Measurements from ENCODE around the gene HP1BP3. TPM values are rescaled to one million over a fixed set of nuclear protein-coding genes. Genes with fewer than 3 reads are reported as not detected.
"Not testable (repeated sequence)": the region's sequence is repeated elsewhere in the genome, so short reads cannot be mapped to it uniquely, and the experiment has no call there.

Gene HP1BP3, protein sequence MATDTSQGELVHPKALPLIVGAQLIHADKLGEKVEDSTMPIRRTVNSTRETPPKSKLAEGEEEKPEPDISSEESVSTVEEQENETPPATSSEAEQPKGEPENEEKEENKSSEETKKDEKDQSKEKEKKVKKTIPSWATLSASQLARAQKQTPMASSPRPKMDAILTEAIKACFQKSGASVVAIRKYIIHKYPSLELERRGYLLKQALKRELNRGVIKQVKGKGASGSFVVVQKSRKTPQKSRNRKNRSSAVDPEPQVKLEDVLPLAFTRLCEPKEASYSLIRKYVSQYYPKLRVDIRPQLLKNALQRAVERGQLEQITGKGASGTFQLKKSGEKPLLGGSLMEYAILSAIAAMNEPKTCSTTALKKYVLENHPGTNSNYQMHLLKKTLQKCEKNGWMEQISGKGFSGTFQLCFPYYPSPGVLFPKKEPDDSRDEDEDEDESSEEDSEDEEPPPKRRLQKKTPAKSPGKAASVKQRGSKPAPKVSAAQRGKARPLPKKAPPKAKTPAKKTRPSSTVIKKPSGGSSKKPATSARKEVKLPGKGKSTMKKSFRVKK
- 199 and 207 TPM in 2 replicates for total RNA-seq (2014; rRNA removed; shearing (Covaris generic))

DNA sequence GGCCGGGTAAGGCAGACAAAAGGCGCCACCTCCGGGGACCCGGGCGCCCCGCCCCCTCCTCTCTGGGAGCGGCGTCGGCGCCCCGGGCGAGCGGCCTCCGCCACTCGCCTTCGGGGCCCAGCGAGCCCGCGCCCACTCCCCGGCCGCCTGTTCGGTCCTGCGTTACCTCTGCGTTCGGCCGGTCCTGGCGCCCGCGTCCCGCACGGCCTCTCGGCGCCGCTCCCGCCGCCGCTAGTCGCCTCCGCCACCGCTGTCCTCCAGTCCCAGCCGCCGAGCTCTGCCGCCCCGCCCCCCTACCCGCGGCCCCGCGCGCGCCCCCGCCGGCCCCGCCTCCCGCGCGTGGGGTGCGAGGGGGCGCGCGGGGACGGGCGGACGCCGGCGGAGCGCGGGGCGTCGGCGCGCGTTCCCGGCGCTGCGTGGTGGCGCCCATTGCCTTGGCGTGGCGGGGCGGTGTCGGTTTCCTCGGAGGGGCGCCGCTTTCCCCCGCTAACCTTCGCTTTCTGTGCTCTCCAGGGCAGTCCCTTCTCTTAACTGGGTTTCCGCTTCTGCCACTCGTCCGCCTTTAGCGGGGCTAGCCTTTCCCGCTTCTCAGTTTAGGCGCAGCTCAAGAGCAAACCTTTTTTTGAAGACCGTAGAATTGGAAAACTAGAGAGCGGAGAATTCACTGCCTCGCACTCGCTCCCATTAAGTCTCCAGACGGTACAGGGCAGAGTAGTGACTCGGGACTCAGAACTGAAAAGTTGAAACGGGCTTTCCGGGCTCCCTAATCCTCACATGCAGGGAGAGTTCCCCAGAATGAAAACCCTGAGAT lies at the start of gene HP1BP3:
Gene HP1BP3 (minus strand): TSS at position 279 of the 811 bp plus-strand sequence. CDS start 6,867 bp downstream, outside the sequence.
- no peak for DNase-seq (ENCODE audit: low spot score)

DNA sequence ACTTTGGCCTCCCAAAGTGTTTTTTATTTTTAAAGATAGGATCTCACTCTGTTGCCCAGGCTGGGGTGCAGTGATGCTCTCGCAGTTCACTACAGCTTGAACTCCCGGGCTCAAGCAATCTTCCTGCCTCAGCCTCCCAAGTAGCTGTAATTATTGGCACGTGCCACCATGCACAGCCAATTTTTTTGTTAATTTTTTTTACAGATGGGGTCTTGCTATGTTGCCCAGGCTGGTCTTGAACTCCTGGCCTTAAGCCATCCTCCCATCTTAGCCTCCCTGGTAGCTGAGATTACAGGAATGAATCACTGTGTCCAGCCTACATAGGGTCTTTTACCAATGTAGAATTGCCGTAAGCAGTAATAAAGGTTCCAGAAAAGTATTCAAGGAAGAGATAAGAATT lies 49.1 kb upstream of the HP1BP3 start:
- no peak for DNase-seq (ENCODE audit: low spot score)

DNA sequence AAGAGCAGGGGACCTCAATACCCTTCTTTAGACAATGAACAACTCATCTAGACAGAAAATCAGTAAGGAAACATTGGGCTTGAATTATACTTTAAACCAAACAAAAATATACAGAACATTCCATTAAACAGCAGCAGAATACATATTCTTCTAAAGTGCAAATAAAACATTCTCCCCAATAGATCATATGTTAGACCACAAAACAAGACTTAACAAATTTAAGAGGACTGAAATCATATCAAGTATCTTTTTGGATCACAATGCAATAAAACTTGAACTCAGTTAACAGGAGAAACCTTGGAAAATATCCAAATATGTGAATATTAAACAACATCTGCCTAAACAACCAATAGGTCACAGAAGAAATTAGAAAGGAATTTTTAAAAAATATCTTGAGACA lies 47.7 kb upstream of the HP1BP3 start:
- no peak for DNase-seq (ENCODE audit: low spot score)

DNA sequence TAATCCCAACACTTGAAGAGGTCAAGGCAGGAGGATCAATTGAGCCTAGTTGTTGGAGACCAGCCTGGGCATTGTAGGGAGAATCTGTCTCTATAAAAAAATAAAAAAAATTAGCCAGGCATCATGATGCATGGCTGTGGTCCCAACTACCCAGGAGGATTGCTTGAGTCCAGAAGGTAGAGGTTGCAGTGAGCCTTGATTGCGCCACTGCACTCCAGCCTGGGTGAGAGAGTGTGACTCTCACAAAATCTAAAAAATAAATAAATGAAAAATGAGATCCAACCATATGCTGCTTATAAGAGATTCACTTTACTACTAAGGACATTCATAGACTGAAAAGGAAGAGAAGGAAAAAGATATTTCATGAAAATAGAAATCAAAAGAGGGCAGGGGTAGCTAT lies 47.1 kb upstream of the HP1BP3 start:
- DNase-seq (ENCODE audit: low spot score) = no peak

DNA sequence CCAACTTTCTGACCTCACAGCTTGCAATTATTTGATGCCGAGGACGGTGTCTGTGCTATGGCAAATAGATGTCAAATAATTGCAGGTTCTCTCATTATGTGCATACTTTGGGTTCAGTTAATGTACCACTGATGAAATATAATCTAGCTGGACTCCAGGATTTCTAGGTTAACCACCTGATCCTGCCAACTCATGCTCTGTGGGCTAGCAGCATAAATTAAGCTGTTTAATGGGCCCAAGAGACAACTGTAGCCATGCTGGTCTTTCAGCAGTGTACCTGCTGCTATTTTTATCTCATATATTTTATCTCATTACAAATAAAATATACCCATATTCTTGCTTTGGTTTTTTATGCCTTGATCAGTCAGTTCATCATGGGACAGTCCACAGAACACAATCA lies 43.3 kb upstream of the HP1BP3 start:
- no peak for DNase-seq (ENCODE audit: low spot score)

DNA sequence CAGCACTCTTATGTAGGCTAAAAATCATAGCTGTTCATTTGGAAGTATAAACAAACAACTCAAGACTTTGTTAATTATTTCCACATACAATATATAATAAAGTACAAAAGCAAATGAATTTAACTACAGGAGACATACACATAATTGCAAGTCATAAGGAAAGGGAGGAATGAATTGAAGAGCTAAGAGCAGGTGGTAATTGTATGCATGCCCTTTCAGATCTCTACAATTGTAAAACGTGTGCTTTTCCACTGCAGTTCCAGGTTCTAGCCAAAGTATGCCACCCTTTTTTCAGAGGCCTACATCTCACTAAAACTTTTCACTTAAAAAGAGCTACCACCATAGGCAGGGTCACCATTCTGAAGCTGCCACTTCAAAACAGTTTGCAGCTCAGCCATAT lies 42.8 kb upstream of the HP1BP3 start:
- DNase-seq (ENCODE audit: low spot score) = no peak

DNA sequence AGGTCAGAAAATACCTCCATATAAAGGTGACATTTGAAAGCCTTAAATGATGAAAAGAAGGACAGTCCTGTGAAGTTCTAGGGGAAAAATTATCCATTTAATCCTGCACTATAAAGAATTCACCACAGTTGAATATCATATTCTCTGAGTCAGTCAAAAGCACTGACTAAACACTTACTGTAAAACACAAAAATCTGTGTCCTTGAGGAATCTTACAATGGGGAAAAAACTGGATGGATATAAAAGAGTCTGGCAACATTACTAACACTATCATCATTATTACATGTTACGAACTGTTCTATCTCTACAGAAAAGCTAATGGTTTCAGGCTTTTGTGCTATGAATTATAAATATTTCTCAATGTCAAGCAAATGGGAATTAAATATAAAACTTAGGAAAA lies 42.4 kb upstream of the HP1BP3 start:
- DNase-seq (ENCODE audit: low spot score) = no peak

DNA sequence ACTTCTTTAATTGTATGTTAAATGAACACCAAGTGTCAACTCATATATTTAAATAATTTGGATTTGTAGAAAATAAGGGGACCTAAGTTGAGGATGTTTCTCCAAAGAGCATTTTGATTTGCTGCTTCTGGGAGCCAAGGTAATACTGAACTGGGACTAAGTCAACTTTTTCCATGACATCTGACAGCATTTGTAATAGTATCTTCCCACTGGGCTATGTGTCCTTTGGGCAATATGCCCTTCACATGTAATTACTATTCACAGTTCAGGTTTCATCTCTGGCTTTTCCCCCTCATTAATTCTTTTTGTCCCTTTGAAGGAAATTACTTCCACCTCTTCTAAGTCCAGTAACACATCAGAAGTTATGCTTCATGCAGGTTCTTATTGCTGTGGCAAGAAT lies 36.7 kb upstream of the HP1BP3 start:
- no peak for DNase-seq (ENCODE audit: low spot score)

DNA sequence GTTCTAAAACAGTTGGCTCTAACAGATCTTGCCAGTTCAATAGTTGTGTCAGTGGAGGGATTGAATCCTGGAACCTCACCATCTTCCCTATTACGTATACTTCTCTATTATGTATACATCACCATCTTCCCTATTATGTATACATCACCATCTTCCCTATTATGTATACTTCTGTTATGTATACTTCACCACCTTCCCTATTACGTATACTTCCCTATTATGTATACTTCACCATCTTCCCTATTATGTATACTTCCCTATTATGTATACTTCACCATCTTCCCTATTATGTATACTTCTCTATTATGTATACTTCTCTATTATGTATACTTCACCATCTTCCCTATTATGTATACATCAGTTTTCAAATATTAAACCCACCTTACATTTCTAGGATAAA lies 34.4 kb upstream of the HP1BP3 start:
- DNase-seq (ENCODE audit: low spot score) = no peak

DNA sequence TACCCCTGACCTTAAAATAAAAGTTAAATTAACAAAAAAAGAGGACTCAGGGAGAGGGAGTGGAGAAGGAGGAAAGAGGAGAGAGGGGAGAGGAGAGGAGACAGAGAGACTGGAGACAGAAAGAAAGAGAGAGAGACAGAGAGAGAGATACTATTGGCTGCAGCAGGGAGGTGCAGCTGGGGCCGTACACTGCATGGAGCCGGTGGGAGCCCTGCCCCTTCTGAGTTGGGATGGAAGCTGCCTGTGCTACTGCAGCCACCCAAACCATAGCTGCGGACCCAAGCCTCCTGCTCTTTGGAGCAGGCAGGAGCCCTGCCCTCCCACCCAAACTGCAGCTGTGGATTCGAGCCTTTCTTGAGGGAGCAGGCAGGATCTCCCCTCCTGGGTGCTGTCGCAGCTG lies 32.7 kb upstream of the HP1BP3 start:
- no peak for DNase-seq (ENCODE audit: low spot score)

DNA sequence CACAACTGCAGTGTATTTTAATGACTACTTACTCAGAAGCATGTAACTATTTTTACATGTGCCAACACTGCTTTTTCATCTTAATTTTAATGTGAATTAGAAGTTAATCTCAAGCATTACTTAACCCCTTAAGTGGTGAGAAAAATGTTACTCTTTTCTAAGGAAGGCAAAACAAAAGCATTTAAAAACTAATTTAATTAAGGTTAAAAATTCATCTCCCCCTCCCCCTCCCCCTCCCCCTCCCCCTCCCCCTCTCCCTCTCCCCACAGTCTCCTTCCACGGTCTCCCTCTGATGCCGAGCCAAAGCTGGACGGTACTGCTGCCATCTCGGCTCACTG lies 27.4 kb upstream of the HP1BP3 start:
- DNase-seq (ENCODE audit: low spot score) = no peak

DNA sequence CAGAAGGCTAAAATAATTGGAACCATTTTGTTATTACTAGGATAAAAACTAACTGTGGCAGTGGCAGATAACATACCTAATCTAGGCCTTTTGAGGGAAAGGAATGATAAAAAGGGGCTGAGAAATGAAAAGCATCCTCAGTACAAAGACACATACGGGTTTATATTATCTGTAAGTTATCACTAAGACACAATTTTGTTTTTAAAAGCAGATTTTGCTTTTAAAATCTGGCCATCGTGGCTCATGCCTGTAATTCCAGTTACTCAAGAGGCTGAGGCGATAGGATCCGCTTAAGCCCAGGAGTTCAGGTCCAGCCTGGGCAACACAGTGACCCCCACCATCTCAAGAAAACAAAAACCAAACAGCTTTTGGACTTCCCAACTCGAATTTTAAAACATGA lies 24.8 kb upstream of the HP1BP3 start:
- no peak for DNase-seq (ENCODE audit: low spot score)

DNA sequence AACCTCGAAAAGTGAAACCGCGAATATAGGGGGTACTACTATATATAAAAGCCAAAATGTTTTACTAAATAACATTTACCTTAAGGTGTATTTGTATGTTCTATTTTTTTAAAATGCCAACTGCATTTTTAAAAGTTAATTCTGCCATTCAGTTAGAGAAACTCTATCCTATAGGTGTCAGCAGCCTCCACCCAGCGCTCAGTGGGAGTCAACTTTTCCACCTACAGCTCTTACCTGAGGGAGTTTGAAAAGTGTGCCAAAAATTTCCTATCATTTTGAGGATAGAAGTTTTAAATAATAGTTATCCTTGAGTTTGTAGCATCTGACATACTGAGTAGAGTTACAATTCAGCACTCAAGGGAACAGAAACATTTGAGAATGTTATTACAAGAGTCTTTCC lies 6.1 kb upstream of the HP1BP3 start:
- DNase-seq (ENCODE audit: low spot score) = no peak

DNA sequence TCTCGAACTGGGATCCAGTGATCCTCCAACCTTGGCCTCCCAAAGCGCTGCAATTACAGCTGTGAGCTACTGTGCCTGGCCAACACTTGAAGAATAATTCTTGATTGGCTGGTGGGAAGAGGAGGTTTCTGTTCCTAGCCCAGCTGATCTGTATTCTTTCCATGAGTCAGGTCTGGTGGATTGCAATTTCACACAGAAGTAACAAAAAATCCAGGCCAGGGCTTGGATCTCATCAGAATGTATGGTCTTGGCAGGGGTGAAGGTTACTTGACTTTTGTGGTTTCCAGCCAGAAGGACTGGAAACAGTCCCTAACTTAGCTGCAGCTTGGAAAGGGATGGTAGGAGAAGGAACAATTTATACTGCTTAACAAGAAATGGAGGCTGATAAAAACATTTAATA lies 5.1 kb upstream of the HP1BP3 start:
- no peak for DNase-seq (ENCODE audit: low spot score)

DNA sequence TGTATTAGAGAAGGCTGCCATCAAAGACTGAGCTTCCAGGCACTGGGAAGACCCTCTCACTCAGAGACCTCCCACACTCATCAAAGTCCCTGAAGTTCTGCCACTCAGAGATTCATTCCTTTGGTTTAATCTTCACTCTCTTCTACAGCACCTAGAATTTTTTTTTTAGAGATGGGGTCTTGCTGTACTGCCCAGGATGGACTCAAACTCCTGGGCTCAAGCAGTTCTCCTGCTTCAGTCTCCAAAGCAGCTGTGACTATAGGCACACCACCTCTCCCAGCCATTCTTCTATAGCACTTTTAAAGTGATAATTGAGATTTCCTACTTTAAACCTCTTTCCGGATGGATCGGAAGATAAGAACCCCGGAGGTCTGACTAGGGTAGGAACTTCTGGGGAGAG lies 3.7 kb upstream of the HP1BP3 start:
- no peak for DNase-seq (ENCODE audit: low spot score)

DNA sequence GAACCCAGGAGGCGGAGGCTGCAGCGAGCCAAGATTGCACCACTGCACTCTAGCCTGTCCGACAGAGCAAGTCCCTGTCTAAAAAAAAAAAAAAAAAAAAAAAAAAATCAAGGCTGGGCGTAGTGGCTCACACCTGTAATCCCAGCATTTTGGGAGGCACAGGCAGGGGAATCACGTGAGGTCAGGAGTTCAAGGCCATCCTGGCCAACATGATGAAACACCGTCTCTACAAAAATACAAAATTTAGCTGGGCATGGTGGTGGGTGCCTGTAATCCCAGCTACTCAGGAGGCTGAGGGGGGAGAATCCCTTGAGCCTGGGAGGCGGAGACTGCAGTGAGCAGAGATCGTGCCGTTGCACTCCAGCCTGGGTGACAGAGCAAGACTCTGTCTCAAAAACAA lies 2.5 kb upstream of the HP1BP3 start:
- not testable (repeated sequence) for DNase-seq (ENCODE audit: low spot score)

DNA sequence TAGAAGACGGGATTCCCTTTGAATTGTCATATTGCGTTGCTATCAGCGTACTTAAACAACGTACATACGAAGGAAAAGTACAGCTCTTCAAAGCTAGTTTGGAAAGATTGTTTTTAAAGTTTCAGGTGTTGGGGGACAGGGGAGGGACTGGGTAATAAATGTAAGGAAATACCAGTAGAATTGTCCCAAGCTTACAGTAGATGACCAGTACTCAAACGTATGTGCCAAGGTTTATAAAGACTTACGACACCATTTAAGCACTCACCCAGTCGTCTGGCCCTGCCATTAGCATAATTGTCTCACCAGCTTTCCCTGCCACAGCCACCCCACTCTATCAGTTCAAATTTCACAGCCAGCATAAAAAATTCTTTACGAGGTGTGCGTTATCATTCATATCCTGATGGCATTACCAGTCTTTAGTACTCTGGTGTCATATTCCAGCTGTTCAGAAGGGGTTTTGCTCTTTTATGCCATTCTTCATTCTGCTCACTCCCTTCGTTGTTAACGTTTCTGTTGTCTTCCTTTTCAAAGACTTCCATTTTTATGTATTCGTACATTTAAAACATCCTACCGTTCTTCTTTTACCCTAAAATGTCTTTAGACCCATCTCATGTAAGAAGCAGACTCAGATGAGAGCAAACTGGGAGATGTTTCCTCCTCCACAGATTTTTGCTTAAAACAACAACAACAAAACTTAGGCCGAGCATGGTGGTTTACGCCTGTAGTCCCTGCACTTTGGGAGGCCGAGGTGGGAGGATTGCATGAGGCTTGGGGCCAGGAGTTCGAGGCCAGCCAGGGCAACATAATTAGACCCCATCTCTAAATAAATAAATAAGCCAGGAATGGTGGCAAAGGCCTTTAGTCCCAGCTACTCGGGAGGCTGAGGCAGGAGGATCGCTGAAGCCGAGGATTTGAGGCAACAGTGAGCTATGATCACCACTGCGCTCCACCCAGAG lies 1.0 kb upstream of the HP1BP3 start:
- peak; percentile 72 for DNase-seq (ENCODE audit: low spot score)

DNA sequence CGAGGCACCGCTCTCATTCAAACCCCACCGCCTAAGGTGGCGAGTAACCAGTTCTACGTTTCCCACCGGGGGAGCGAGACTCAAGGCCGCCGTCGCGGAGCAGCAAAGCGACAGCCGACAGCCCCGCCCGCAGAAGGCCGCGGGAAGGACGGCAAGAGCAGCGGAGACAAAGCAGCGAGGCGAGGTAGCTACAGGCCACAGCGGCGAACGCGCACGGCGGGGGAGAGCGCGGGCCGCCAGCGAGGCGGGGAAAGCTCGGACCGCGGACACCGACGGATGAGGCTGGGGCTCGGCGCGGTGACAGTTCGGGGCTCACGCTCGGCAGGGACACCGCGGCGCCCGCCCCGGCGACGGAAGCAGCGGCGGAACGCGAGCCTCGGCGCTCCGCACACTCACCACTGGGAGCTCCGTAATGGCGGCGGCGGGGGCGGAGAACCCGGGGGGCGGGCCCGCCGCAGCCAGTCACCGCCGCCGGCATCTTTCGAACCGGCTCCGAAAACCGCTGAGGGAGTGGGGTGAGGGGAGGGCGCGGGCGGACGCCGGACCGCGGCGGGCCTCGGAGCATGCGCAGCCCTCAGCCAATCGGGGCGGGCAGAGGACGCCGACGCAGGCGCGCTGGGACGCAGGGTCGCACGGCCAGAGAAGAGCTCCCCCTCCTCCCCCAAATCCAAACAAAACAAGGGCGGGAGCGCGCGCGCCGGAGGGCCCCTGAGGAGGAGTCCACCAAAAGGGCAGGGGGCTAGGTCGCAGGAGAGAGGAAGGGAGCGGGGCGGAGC lies 666 bp downstream of the HP1BP3 start:
- peak; percentile 93 for DNase-seq (ENCODE audit: low spot score)

DNA sequence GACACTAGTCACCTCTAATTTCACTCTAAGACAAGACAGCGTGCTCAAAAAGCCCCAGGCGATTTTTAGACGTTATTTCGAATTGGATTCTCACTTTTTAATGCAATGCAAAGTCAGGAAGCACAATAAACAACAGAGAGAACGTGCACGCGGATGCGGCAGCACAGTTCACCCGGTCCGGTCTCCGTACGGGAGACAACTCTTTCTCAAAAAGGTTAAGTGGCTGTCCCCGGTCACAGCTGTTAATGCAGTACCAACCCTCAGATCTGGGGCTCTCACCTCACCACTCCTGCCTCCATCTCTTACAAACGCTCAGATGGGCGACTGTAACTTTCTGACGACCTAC lies 1.2 kb downstream of the HP1BP3 start:
- DNase-seq (ENCODE audit: low spot score) = no peak

DNA sequence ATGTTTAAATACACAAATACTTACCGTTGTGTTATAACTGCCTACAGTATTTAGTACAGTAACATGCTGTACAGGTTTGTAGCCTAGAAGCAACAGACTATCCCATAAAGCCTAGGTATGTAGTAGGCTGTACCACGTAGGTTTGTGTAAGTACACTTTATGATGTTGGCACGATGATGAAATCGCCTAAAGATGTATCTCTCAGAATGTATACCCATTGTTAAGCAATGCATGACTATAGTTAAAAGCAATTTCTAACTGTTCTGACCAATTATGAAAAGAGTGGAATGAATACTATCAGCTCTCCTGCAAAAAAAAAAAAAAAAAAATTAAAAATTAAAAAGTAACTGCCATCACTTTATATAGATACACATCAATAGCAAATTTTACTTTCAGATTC lies 11.4 kb downstream of the HP1BP3 start:
- DNase-seq (ENCODE audit: low spot score) = no peak

DNA sequence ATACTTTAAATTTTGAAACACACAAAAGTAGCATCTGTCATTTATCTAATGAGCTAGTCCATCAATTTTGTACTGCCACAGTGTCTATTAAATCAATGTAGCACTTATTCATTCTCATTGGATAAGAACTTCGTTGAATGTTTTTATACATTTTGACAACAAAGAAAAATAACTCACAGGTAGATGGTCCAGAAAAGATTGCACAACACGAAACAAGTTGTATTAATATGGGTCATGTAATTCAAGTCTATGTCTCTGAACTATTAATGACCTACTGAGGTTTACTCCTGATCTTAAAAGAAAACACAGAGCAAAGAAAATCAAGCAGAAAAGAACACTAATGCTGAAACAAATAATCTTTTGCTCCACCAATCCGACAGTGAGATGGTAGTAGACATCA lies 15.3 kb downstream of the HP1BP3 start:
- DNase-seq (ENCODE audit: low spot score) = no peak
